Activated naive CD4-positive, alpha-beta T cell treated with anti-CD3 and anti-CD28 coated beads for 36 hours (primary cell): ENCODE results near the gene DEAF1. TPM values are rescaled to one million over a fixed set of nuclear protein-coding genes. Genes with fewer than 3 reads are reported as not detected.

Source experiments
- CTCF ChIA-PET: fragments of 350-600 bp; sonication (Branson Sonifier 250); formaldehyde crosslinking; loops from one replicate; lab custom pipeline; 2021; ENCODE audit warnings: antibody characterized with exemption; lab: Charles Lee
- DNase-seq: peaks from one replicate; pipeline ENCODE4 v3.0.0-alpha.2; 2020
- H3K27ac Mint-ChIP-seq: one replicate; pipeline ENCODE4 v1.8.0; 2021; ENCODE audit warnings: mild to moderate bottlenecking, mixed read lengths
- H3K27me3 Mint-ChIP-seq: one replicate; pipeline ENCODE4 v1.8.0; 2021; ENCODE audit warnings: low read depth, mixed read lengths
- H3K36me3 Mint-ChIP-seq: one replicate; pipeline ENCODE4 v1.8.0; 2021; ENCODE audit warnings: low read depth, mixed read lengths
- H3K4me1 Mint-ChIP-seq: one replicate; pipeline ENCODE4 v1.8.0; 2021; ENCODE audit warnings: low read depth, mixed read lengths
- H3K4me3 Mint-ChIP-seq: one replicate; pipeline ENCODE4 v1.8.0; 2021; ENCODE audit warnings: mild to moderate bottlenecking, moderate library complexity, mixed read lengths
- H3K9me3 Mint-ChIP-seq: one replicate; pipeline ENCODE4 v1.8.0; 2021; ENCODE audit warnings: mixed read lengths
- intact Hi-C: fragments of 100-400 bp; cut with micrococcal nuclease; formaldehyde crosslinking; loops from one replicate; pipeline ENCODE4 v1.15.1; 2023
- total RNA-seq, 2 experiments: library from RNA; stranded (reverse); gene quantifications; one replicate each; pipeline ENCODE4 v1.2.3, GENCODE V29; 2021

Gene DEAF1
- total RNA-seq, 2 experiments from 2014 or later, result 57.5 to 67.9 TPM

- Mint-ChIP-seq H3K27me3 (no peaks in the 10 kb centered on the region), H3K4me3 (no peak overlapping the region), H3K9me3 (no peaks in the 10 kb centered on the region), H3K27ac (peak overlapping the region; percentile 70), H3K4me1 (no peaks in the 10 kb centered on the region), H3K36me3 (peaks cover 12% of the 10 kb centered on the region)
- DNase-seq, result no peak
- CTCF ChIA-PET, result interaction anchor here (1.1 kb wide), 1 partner anchor 67 kb away, joined by 3 read pairs; no protein-coding TSS in a partner anchor
- intact Hi-C loops, result no loop called here
Measured at GRCh38 chr11:607020-607780, 87.8 kb downstream of the DEAF1 start.

- Mint-ChIP-seq H3K4me3 (no peak overlapping the region), H3K27ac (no peak overlapping the region), H3K27me3 (no peaks in the 10 kb centered on the region), H3K9me3 (no peaks in the 10 kb centered on the region), H3K4me1 (no peaks in the 10 kb centered on the region), H3K36me3 (peaks cover 13% of the 10 kb centered on the region)
- CTCF ChIA-PET, result no interaction called here
- intact Hi-C loops, result no loop called here
- no peak for DNase-seq
Measured at GRCh38 chr11:606245-606644, 88.8 kb downstream of the DEAF1 start.

GRCh38 chr11:605286-606129 lies 89.5 kb downstream of the DEAF1 start:
- CTCF ChIA-PET, result interaction anchor here (0.6 kb wide), 1 partner anchor 73 kb away, joined by 3 read pairs; no protein-coding TSS in a partner anchor
- Mint-ChIP-seq H3K4me3 (no peak overlapping the region), H3K4me1 (no peaks in the 10 kb centered on the region), H3K27me3 (no peaks in the 10 kb centered on the region), H3K27ac (no peak overlapping the region), H3K36me3 (peaks cover 11% of the 10 kb centered on the region), H3K9me3 (no peaks in the 10 kb centered on the region)
- DNase-seq, result no peak
- intact Hi-C loops, result no loop called here

GRCh38 chr11:603154-603553 lies 91.9 kb downstream of the DEAF1 start:
- Mint-ChIP-seq H3K27me3 (no peaks in the 10 kb centered on the region), H3K36me3 (peaks cover 14% of the 10 kb centered on the region)
- intact Hi-C loops, result no loop called here

GRCh38 chr11:601573-602245 lies 93.3 kb downstream of the DEAF1 start:
- no peaks in the 10 kb centered on the region for H3K4me1 Mint-ChIP-seq
- DNase-seq, result no peak
- no peak overlapping the region for H3K27ac Mint-ChIP-seq
- H3K27me3 Mint-ChIP-seq, result no peaks in the 10 kb centered on the region
- H3K9me3 Mint-ChIP-seq, result no peaks in the 10 kb centered on the region
- intact Hi-C loops, result no loop called here
- H3K36me3 Mint-ChIP-seq, result peaks cover 17% of the 10 kb centered on the region
- CTCF ChIA-PET, result no interaction called here
- no peak overlapping the region for H3K4me3 Mint-ChIP-seq

More at GRCh38 chr11:603154-603553, 91.9 kb downstream of the DEAF1 start:
- Mint-ChIP-seq H3K4me3 (no peak overlapping the region), H3K4me1 (no peaks in the 10 kb centered on the region), H3K27ac (no peak overlapping the region), H3K9me3 (no peaks in the 10 kb centered on the region)
- DNase-seq, result no peak
- CTCF ChIA-PET, result no interaction called here

- Mint-ChIP-seq H3K4me1 (peaks cover 2% of the 10 kb centered on the region), H3K36me3 (peaks cover 26% of the 10 kb centered on the region), H3K9me3 (no peaks in the 10 kb centered on the region), H3K4me3 (no peak overlapping the region), H3K27me3 (no peaks in the 10 kb centered on the region), H3K27ac (no peak overlapping the region)
- DNase-seq, result no peak
- CTCF ChIA-PET, result no interaction called here
- intact Hi-C loops, result no loop called here
Measured at GRCh38 chr11:598005-598680, 96.9 kb downstream of the DEAF1 start.

GRCh38 chr11:597166-597725 lies 97.8 kb downstream of the DEAF1 start:
- peaks cover 2% of the 10 kb centered on the region for H3K4me1 Mint-ChIP-seq
- peaks cover 35% of the 10 kb centered on the region for H3K36me3 Mint-ChIP-seq
- H3K9me3 Mint-ChIP-seq, result no peaks in the 10 kb centered on the region
- no peaks in the 10 kb centered on the region for H3K27me3 Mint-ChIP-seq
- intact Hi-C loops, result no loop called here
- CTCF ChIA-PET, result no interaction called here
- H3K4me3 Mint-ChIP-seq, result no peak overlapping the region
- H3K27ac Mint-ChIP-seq, result no peak overlapping the region
- DNase-seq, result no peak

GRCh38 chr11:596374-596773 lies 98.6 kb downstream of the DEAF1 start:
- H3K27me3 Mint-ChIP-seq, result no peaks in the 10 kb centered on the region
- no peaks in the 10 kb centered on the region for H3K9me3 Mint-ChIP-seq
- peaks cover 2% of the 10 kb centered on the region for H3K4me1 Mint-ChIP-seq
- intact Hi-C loops, result no loop called here
- CTCF ChIA-PET, result interaction anchor here (0.8 kb wide), 1 partner anchor 68 kb away, joined by 3 read pairs; no protein-coding TSS in a partner anchor
- H3K4me3 Mint-ChIP-seq, result no peak overlapping the region
- peaks cover 32% of the 10 kb centered on the region for H3K36me3 Mint-ChIP-seq
- H3K27ac Mint-ChIP-seq, result no peak overlapping the region
- DNase-seq, result no peak

GRCh38 chr11:595400-595799 lies 99.6 kb downstream of the DEAF1 start:
- Mint-ChIP-seq H3K4me1 (peaks cover 2% of the 10 kb centered on the region), H3K27me3 (no peaks in the 10 kb centered on the region), H3K4me3 (no peak overlapping the region), H3K27ac (no peak overlapping the region), H3K36me3 (peaks cover 34% of the 10 kb centered on the region), H3K9me3 (no peaks in the 10 kb centered on the region)
- DNase-seq, result no peak
- intact Hi-C loops, result no loop called here
- CTCF ChIA-PET, result interaction anchor here (0.6 to 0.8 kb wide), 2 partner anchors 69 to 130 kb away, joined by 3 to 4 read pairs; no protein-coding TSS in a partner anchor
